Measurements from ENCODE around the gene ARFIP2.

- TF ChIP-seq CTCF (IDR thresholded peaks at IDR 0.05; ENCODE audit: poor library complexity) = no peak
- no peak for TF ChIP-seq EZH2phosphoT487 (IDR thresholded peaks at IDR 0.05; ENCODE audit: low read depth, severe bottlenecking, unreplicated experiment)
- TF ChIP-seq EZH2 (IDR thresholded peaks at IDR 0.05; ENCODE audit: borderline replicate concordance) = no peak
These were observed 17.4 kb upstream of the ARFIP2 start for GRCh38 chr11:6498544-6498943.

Measured in hepatocyte (in vitro differentiated cells).